ENCODE results near the gene MAGT1.

GRCh38 chrX:77779695-77780094 lies 115.5 kb downstream of the MAGT1 start:
- TF ChIP-seq, protein P1, sequence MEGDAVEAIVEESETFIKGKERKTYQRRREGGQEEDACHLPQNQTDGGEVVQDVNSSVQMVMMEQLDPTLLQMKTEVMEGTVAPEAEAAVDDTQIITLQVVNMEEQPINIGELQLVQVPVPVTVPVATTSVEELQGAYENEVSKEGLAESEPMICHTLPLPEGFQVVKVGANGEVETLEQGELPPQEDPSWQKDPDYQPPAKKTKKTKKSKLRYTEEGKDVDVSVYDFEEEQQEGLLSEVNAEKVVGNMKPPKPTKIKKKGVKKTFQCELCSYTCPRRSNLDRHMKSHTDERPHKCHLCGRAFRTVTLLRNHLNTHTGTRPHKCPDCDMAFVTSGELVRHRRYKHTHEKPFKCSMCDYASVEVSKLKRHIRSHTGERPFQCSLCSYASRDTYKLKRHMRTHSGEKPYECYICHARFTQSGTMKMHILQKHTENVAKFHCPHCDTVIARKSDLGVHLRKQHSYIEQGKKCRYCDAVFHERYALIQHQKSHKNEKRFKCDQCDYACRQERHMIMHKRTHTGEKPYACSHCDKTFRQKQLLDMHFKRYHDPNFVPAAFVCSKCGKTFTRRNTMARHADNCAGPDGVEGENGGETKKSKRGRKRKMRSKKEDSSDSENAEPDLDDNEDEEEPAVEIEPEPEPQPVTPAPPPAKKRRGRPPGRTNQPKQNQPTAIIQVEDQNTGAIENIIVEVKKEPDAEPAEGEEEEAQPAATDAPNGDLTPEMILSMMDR (IDR thresholded peaks at IDR 0.05), result no peak
- TF ChIP-seq POLR2AphosphoS5 (IDR thresholded peaks at IDR 0.05; ENCODE audit: insufficient read depth in 1 of 2, low read depth in 1 of 2), result no peak

Measured in vagina (tissue), 2 donors.